K562 (cell line): Measurements from ENCODE around the gene BNC2. TPM values are rescaled to one million over a fixed set of nuclear protein-coding genes. Genes with fewer than 3 reads are reported as not detected.

Experiments
- ATAC-seq: fragments of 200-7000 bp; cut with Tn5 transposase; 3 replicates; pipeline ENCODE4 v1.9.1; 2020; ENCODE audit warnings: moderate library complexity
- BruUV-seq: library from RNA; stranded (reverse); fragments of 400-500 nt; replicated peaks from 2 replicates; lab custom pipeline; 2021; lab: Mats Ljungman, UMichigan
- CTCF ChIA-PET: fragments of 300-600 bp; formaldehyde crosslinking; extraction: SDS; loops from one replicate; lab custom pipeline; 2021; ENCODE audit warnings: low intra/inter-chr PET ratio; lab: Yijun Ruan, JAX
- POLR2A ChIA-PET: fragments of 300-600, 350-650 bp; sonication (Branson Sonifier 250); formaldehyde crosslinking; extraction: SDS; loops from one replicate; lab custom pipeline; 2021; ENCODE audit warnings: antibody characterized with exemption, inconsistent platforms; lab: Yijun Ruan, JAX
- DNase-seq, 4 experiments: peaks; one replicate each; pipeline versions ENCODE4 v3.0.0 to v3.0.0-alpha.2; 2011 to 2018; ENCODE audit warnings: low spot score in 3 of 4, mixed read lengths in 3 of 4; ENCODE audit errors: extremely low read depth in 1 of 4
- FAIRE-seq: peaks from 2 replicates; lab custom pipeline; 2011; peaks lifted over from hg19 to GRCh38; lab: Jason Lieb, UNC
- H2AFZ ChIP-seq: 2 replicates; pipeline ENCODE4 v1.6.0; 2011; ENCODE audit warnings: low read depth, low read length, control low read depth, inconsistent platforms
- H3K27ac ChIP-seq: fragments of 200-600 bp; 3 replicates; pipeline ENCODE4 v1.8.0; 2011; ENCODE audit warnings: low read depth, mild to moderate bottlenecking, control low read depth, inconsistent platforms, low read length, moderate library complexity, mixed read lengths; ENCODE audit errors: extremely low read depth
- H3K27me3 ChIP-seq, 2 experiments: fragments of 300-600 bp in 1 of 2; 2 replicates in 1 of 2; 3 replicates in 1 of 2; pipeline versions ENCODE4 v1.6.0 to v1.8.0; 2011; ENCODE audit warnings: inconsistent platforms in 2 of 2, low read length in 2 of 2, mild to moderate bottlenecking in 1 of 2, mixed read lengths in 1 of 2, moderate library complexity in 1 of 2; ENCODE audit not compliant: control insufficient read depth in 2 of 2, insufficient read depth in 2 of 2
- H3K36me3 ChIP-seq: fragments of 300-600 bp; 3 replicates; pipeline ENCODE4 v1.8.0; 2011; ENCODE audit warnings: mild to moderate bottlenecking, low read length, inconsistent platforms; ENCODE audit not compliant: control insufficient read depth, insufficient read depth
- H3K4me1 ChIP-seq, 2 experiments: fragments of 200-600 bp in 1 of 2; replicated peaks in 1 of 2; 2 replicates in 1 of 2; 3 replicates in 1 of 2; pipeline versions ENCODE4 v1.5.1 to v1.8.0; 2011; ENCODE audit warnings: inconsistent platforms in 2 of 2, low read length in 2 of 2, mild to moderate bottlenecking in 1 of 2, mixed read lengths in 1 of 2, moderate library complexity in 1 of 2; ENCODE audit not compliant: control insufficient read depth in 2 of 2, insufficient read depth in 2 of 2
- H3K4me2 ChIP-seq: 2 replicates; pipeline ENCODE4 v1.6.1; 2011; ENCODE audit warnings: low read length, control low read depth, inconsistent platforms, mixed read lengths; ENCODE audit not compliant: insufficient read depth
- H3K4me3 ChIP-seq: fragments of 200-600 bp; sonication (generic), shearing (Covaris generic); 2 replicates; pipeline ENCODE4 v1.5.1; 2016; ENCODE audit warnings: control low read depth, inconsistent platforms
- H3K79me2 ChIP-seq: fragments of 200-600 bp; 3 replicates; pipeline ENCODE4 v1.8.0; 2011; ENCODE audit warnings: low read length, inconsistent platforms; ENCODE audit not compliant: control insufficient read depth, insufficient read depth
- H3K9ac ChIP-seq, 2 experiments: 2 replicates each; pipeline versions ENCODE4 v1.6.0 to v1.6.1; 2011; ENCODE audit warnings: low read depth in 2 of 2, low read length in 2 of 2, control low read depth in 1 of 2, inconsistent platforms in 1 of 2, mild to moderate bottlenecking in 1 of 2, mixed read lengths in 1 of 2; ENCODE audit not compliant: insufficient read depth in 1 of 2
- H3K9me1 ChIP-seq: one replicate; pipeline ENCODE4 v1.6.0; 2011; ENCODE audit warnings: inconsistent platforms, mild to moderate bottlenecking, low read length, moderate library complexity; ENCODE audit not compliant: control insufficient read depth, insufficient read depth
- H3K9me3 ChIP-seq: replicated peaks from 2 replicates; pipeline ENCODE4 v1.5.1; 2011; ENCODE audit warnings: low read depth, low read length, inconsistent platforms; ENCODE audit not compliant: control insufficient read depth, insufficient read depth
- H4K20me1 ChIP-seq: replicated peaks from 2 replicates; pipeline ENCODE4 v1.6.1; 2011; ENCODE audit warnings: low read length, inconsistent platforms, mixed read lengths; ENCODE audit not compliant: control insufficient read depth, insufficient read depth
- BCOR ChIP-seq: fragments of 450-650 bp; IDR thresholded peaks from 2 replicates; pipeline ENCODE4 v1.6.1; 2016
- CCAR2 ChIP-seq: fragments of 200-400 bp; formaldehyde crosslinking; IDR thresholded peaks from 2 replicates; pipeline ENCODE4 v1.6.1; 2017; ENCODE audit warnings: mild to moderate bottlenecking, low read depth, low read length
- CREBBP ChIP-seq: IDR thresholded peaks from one replicate; pipeline ENCODE4 v1.6.1; 2012; ENCODE audit warnings: low read depth, mild to moderate bottlenecking, control low read depth, inconsistent platforms, low read length
- ERF ChIP-seq: fragments of 450-650 bp; formaldehyde crosslinking; IDR thresholded peaks from 2 replicates; pipeline ENCODE4 v1.4.0; 2020; ENCODE audit warnings: mild to moderate bottlenecking, mixed read lengths
- FOXJ2 ChIP-seq: fragments of 200-800 bp; sonication (Bioruptor generic); IDR thresholded peaks from 2 replicates; pipeline ENCODE4 v1.6.1; 2016; ENCODE audit warnings: missing genetic modification characterization, missing compliant biosample characterization
- GATAD2A ChIP-seq: fragments of 450-650 bp; IDR thresholded peaks from 2 replicates; pipeline ENCODE4 v1.6.1; 2017
- HDAC3 ChIP-seq: fragments of 450-650 bp; IDR thresholded peaks from 2 replicates; pipeline ENCODE4 v1.6.1; 2018; ENCODE audit warnings: borderline replicate concordance, mild to moderate bottlenecking, moderate library complexity; ENCODE audit not compliant: partially characterized antibody
- HMG20B ChIP-seq: fragments of 250-450 bp; sonication (Bioruptor Pico); IDR thresholded peaks from 2 replicates; pipeline ENCODE4 v1.5.0; 2021; ENCODE audit warnings: mild to moderate bottlenecking
- POLR2B ChIP-seq: fragments of 450-650 bp; IDR thresholded peaks from 2 replicates; pipeline ENCODE4 v1.6.1; 2018; ENCODE audit warnings: low read depth; ENCODE audit not compliant: partially characterized antibody
- PTRF ChIP-seq: fragments of 450-650 bp; IDR thresholded peaks from 2 replicates; pipeline ENCODE4 v1.6.1; 2016; ENCODE audit warnings: mild to moderate bottlenecking, missing genetic modification characterization, missing compliant biosample characterization
- RBFOX2 ChIP-seq: fragments of 200-400 bp; formaldehyde crosslinking; IDR thresholded peaks from 2 replicates; pipeline ENCODE4 v1.6.1; 2017; ENCODE audit warnings: low read depth, mild to moderate bottlenecking, low read length, moderate library complexity
- SMARCC2 ChIP-seq: fragments of 450-650 bp; IDR thresholded peaks from 2 replicates; pipeline ENCODE4 v1.6.1; 2017; ENCODE audit warnings: antibody characterized with exemption, moderate library complexity, mild to moderate bottlenecking, low read depth
- SREBF1 ChIP-seq: fragments of 150-350 bp; IDR thresholded peaks from 2 replicates; pipeline ENCODE4 v1.6.1; 2014; ENCODE audit warnings: antibody characterized with exemption, low read depth, low read length, borderline replicate concordance
- TARDBP ChIP-seq: fragments of 450-650 bp; IDR thresholded peaks from 2 replicates; pipeline ENCODE4 v1.6.1; 2016
- TGIF2 ChIP-seq: sonication (generic); formaldehyde crosslinking; IDR thresholded peaks from 2 replicates; pipeline ENCODE4 v1.8.1; 2022; ENCODE audit warnings: mild to moderate bottlenecking, missing genetic modification reagents, moderate library complexity
- U2AF1 ChIP-seq: fragments of 200-400 bp; formaldehyde crosslinking; optimal IDR thresholded peaks from 2 replicates; pipeline ENCODE3; 2017; ENCODE audit warnings: mild to moderate bottlenecking, low read depth, low read length, moderate library complexity
- ZNF12 ChIP-seq: sonication (generic); formaldehyde crosslinking; IDR thresholded peaks from 2 replicates; pipeline ENCODE4 v1.4.0; 2020; ENCODE audit warnings: mild to moderate bottlenecking, missing genetic modification reagents
- ZNF134 ChIP-seq: fragments of 250-450 bp; sonication (Bioruptor Pico); conservative IDR thresholded peaks from 2 replicates; pipeline ENCODE4 v1.4.0; 2020
- ZNF184 ChIP-seq: sonication (generic); formaldehyde crosslinking; IDR thresholded peaks from 2 replicates; pipeline ENCODE4 v1.5.0; 2020; ENCODE audit warnings: missing genetic modification reagents
- ZNF3 ChIP-seq: fragments of 250-450 bp; sonication (Bioruptor Pico); IDR thresholded peaks from 2 replicates; pipeline ENCODE4 v1.5.0; 2021; ENCODE audit warnings: mild to moderate bottlenecking, moderate library complexity
- ZNF561 ChIP-seq: fragments of 450-650 bp; formaldehyde crosslinking; conservative IDR thresholded peaks from 2 replicates; pipeline ENCODE4 v1.4.0; 2020; ENCODE audit warnings: mild to moderate bottlenecking, moderate library complexity
- WGBS: fragments of 100-300 bp; shearing (Covaris generic); methylation state at CpG from one replicate; pipeline ENCODE4 v1.1.6; 2016; ENCODE audit warnings: low coverage, mixed read lengths; ENCODE audit not compliant: insufficient coverage; ENCODE audit errors: missing lambda C conversion rate; 5-methylcytosine and 5-hydroxymethylcytosine counted together
- in situ Hi-C: fragments of 300-500 bp; cut with MboI; formaldehyde crosslinking; loops from 4 replicates; pipeline ENCODE4 v1.15.0; 2018; ENCODE audit warnings: inconsistent platforms, mixed read lengths
- intact Hi-C: fragments of 100-400 bp; cut with micrococcal nuclease; formaldehyde crosslinking; loops from 2 replicates; pipeline ENCODE4 v1.14.2; 2022
- polyA plus RNA-seq, 8 experiments: library from polyadenylated mRNA; depleted of rRNA in 4 of 8; stranded (reverse) in 5 of 8; unstranded in 3 of 8; fragments of >200 nt; fragmentation: Nextera tagmentation in 2 of 8; fragmentation: Illumina TruSeq in 1 of 8; extraction: Ambion mirVana in 2 of 8; extraction: Trizol in 1 of 8; gene quantifications; 2 replicates each; pipeline versions ENCODE4 v1.2.1 to v1.2.3, GENCODE V29; 2011 to 2014; ENCODE audit warnings: inconsistent platforms in 1 of 8, missing spikeins in 1 of 8
- total RNA-seq, 7 experiments: library from RNA; depleted of rRNA in 6 of 7; stranded (reverse); fragments of >200 nt in 6 of 7; fragmentation: Illumina TruSeq in 2 of 7; extraction: Trizol in 2 of 7; gene quantifications; 2 replicates each; pipeline versions ENCODE4 v1.2.1 to v1.2.3, GENCODE V29; 2011 to 2021; ENCODE audit warnings: low replicate concordance in 1 of 7
- TF ChIP-seq, protein P1 (sequence below): fragments of 200-400 bp; formaldehyde crosslinking; IDR thresholded peaks from 2 replicates; pipeline ENCODE4 v1.6.1; 2017; ENCODE audit warnings: mild to moderate bottlenecking, low read depth, low read length, moderate library complexity

The BNC2 gene
- total and polyA plus RNA-seq, 9 of the 15 experiments (the other 6 are each of a cell fraction or from before 2014, with no cell fraction given), result not detected

- TF ChIP-seq ZNF12 (CRISPR knock-in tag) (no peak), TARDBP (no peak)
These were observed 143.6 kb downstream of the BNC2 start (continued) for GRCh38 chr9:16726718-16727451.

- Histone ChIP-seq H3K4me1 (no peaks in the 10 kb centered on the region), H3K36me3 (no peaks in the 10 kb centered on the region), H3K9me3 (no peaks in the 10 kb centered on the region), H3K27ac (no peak overlapping the region), H3K9me1 (no peaks in the 10 kb centered on the region), H3K79me2 (no peaks in the 10 kb centered on the region), H3K4me3 (no peak overlapping the region), H4K20me1 (no peaks in the 10 kb centered on the region), H3K27me3 (no peaks in the 10 kb centered on the region), H2AFZ (no peak overlapping the region), H3K4me2 (no peak overlapping the region), H3K9ac (no peak overlapping the region)
- DNase-seq, result no peak
- intact Hi-C loops, result no loop called here
- no peak for FAIRE-seq
- POLR2A ChIA-PET, result no interaction called here
- in situ Hi-C loops, result no loop called here
- ATAC-seq, result no peak
- CTCF ChIA-PET, result no interaction called here
- TF ChIP-seq SMARCC2, result no peak
- TF ChIP-seq RBFOX2, result no peak
- TF ChIP-seq ZNF3 (CRISPR knock-in tag), result no peak
- no peak for TF ChIP-seq CCAR2
- no peak for TF ChIP-seq ZNF184 (CRISPR knock-in tag)
- TF ChIP-seq CREBBP, result no peak
- no peak for TF ChIP-seq HDAC3
- no peak for TF ChIP-seq HMG20B (CRISPR knock-in tag)
- TF ChIP-seq POLR2B, result no peak
- no peak for TF ChIP-seq PTRF (tag)
- TF ChIP-seq, protein P1, sequence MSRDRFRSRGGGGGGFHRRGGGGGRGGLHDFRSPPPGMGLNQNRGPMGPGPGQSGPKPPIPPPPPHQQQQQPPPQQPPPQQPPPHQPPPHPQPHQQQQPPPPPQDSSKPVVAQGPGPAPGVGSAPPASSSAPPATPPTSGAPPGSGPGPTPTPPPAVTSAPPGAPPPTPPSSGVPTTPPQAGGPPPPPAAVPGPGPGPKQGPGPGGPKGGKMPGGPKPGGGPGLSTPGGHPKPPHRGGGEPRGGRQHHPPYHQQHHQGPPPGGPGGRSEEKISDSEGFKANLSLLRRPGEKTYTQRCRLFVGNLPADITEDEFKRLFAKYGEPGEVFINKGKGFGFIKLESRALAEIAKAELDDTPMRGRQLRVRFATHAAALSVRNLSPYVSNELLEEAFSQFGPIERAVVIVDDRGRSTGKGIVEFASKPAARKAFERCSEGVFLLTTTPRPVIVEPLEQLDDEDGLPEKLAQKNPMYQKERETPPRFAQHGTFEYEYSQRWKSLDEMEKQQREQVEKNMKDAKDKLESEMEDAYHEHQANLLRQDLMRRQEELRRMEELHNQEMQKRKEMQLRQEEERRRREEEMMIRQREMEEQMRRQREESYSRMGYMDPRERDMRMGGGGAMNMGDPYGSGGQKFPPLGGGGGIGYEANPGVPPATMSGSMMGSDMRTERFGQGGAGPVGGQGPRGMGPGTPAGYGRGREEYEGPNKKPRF, result no peak
- TF ChIP-seq ERF (CRISPR knock-in tag), result no peak
- TF ChIP-seq SREBF1, result no peak
- no peak for TF ChIP-seq FOXJ2 (tag)
- no peak for TF ChIP-seq BCOR
- no peak for TF ChIP-seq ZNF134
- TF ChIP-seq ZNF561, result no peak
- TF ChIP-seq U2AF1, result no peak
- no peak for TF ChIP-seq TGIF2
- TF ChIP-seq GATAD2A, result no peak
- WGBS, result 0% methylated on average over 1 of the region's 7 CpGs
- BruUV-seq, result no TSS peak
These were observed 144.4 kb downstream of the BNC2 start for GRCh38 chr9:16726029-16726428.
